ENCODE data around the gene AOPEP. TPM values are rescaled to one million over a fixed set of nuclear protein-coding genes. Genes with fewer than 3 reads are reported as not detected.

The AOPEP gene
- total RNA-seq, 1 experiment from 2014 or later, result 89.5 TPM

DNA sequence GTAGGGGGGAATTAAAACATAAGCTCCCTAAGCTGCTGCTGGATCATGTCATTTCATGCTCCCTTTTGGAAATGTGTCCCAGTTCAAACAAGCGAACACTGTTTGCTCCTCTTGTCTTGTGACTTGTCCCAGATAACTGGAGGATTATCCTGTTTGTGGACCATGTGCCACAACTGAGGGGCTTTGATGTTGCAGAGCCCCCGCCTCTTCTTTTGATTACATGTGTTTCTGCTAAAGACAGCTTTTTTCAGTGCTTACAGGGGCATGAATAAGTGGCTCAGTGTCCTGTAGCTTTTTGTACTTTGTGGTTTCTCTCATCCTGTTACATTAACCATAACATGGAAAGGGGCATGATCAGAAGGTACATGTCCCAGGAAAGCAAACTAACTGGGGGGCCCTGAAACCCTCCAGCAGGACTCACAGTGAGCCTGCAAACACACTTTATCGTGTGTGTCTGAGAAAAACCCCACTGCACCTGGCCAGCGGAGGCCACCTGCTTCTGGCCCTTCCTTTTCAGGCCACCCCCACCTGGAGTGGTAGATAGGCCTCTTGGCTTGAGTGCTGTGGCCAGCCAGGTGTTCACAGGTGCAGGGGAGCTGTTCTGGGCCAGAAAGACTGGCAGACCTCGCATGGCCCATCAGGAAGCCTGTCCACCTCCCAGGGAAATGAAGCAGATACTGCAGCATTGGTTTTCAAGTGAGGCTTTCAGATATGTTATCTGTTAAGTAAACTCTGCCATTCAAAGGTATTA lies 305.4 kb downstream of the AOPEP start:
- no peak overlapping the region for H3K27ac Mint-ChIP-seq (ENCODE audit: unreplicated experiment)
- H3K4me3 Mint-ChIP-seq (ENCODE audit: low read depth, unreplicated experiment), result no peak overlapping the region
- CTCF ChIA-PET, result interaction anchor here (1.2 kb wide), 1 partner anchor 13 kb away, joined by 3 read pairs; no protein-coding TSS in a partner anchor
- peaks cover 57% of the 10 kb centered on the region for H3K4me1 Mint-ChIP-seq (ENCODE audit: low read depth, unreplicated experiment)
- no peaks in the 10 kb centered on the region for H3K9me3 Mint-ChIP-seq (ENCODE audit: low read depth, unreplicated experiment)
- no peaks in the 10 kb centered on the region for H3K27me3 Mint-ChIP-seq (ENCODE audit: unreplicated experiment)
- H3K36me3 Mint-ChIP-seq (ENCODE audit: insufficient read depth, unreplicated experiment), result peaks cover 8% of the 10 kb centered on the region
- TF ChIP-seq, protein P1, sequence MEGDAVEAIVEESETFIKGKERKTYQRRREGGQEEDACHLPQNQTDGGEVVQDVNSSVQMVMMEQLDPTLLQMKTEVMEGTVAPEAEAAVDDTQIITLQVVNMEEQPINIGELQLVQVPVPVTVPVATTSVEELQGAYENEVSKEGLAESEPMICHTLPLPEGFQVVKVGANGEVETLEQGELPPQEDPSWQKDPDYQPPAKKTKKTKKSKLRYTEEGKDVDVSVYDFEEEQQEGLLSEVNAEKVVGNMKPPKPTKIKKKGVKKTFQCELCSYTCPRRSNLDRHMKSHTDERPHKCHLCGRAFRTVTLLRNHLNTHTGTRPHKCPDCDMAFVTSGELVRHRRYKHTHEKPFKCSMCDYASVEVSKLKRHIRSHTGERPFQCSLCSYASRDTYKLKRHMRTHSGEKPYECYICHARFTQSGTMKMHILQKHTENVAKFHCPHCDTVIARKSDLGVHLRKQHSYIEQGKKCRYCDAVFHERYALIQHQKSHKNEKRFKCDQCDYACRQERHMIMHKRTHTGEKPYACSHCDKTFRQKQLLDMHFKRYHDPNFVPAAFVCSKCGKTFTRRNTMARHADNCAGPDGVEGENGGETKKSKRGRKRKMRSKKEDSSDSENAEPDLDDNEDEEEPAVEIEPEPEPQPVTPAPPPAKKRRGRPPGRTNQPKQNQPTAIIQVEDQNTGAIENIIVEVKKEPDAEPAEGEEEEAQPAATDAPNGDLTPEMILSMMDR (IDR thresholded peaks at IDR 0.05; ENCODE audit: unreplicated experiment), result no peak
- no TSS peak for BruUV-seq (replicated peaks)
- intact Hi-C loops (cut with micrococcal nuclease; ENCODE audit: unreplicated experiment), result no loop called here
- DNase-seq, result no peak

- Mint-ChIP-seq H3K4me3 (ENCODE audit: low read depth, unreplicated experiment) (no peak overlapping the region), H3K27ac (ENCODE audit: unreplicated experiment) (no peak overlapping the region), H3K4me1 (ENCODE audit: low read depth, unreplicated experiment) (peaks cover 59% of the 10 kb centered on the region), H3K36me3 (ENCODE audit: insufficient read depth, unreplicated experiment) (peaks cover 8% of the 10 kb centered on the region), H3K9me3 (ENCODE audit: low read depth, unreplicated experiment) (no peaks in the 10 kb centered on the region), H3K27me3 (ENCODE audit: unreplicated experiment) (no peaks in the 10 kb centered on the region)
- CTCF ChIA-PET, result interaction anchor here (1.2 kb wide), 1 partner anchor 12 kb away, joined by 3 read pairs; no protein-coding TSS in a partner anchor
- BruUV-seq (replicated peaks), result no TSS peak
- intact Hi-C loops (cut with micrococcal nuclease; ENCODE audit: unreplicated experiment), result no loop called here
- no peak for DNase-seq
- TF ChIP-seq, protein P1 (IDR thresholded peaks at IDR 0.05; ENCODE audit: unreplicated experiment), result no peak
Measured at GRCh38 chr9:95032580-95033341, 306.3 kb downstream of the AOPEP start.

- Mint-ChIP-seq H3K27ac (ENCODE audit: unreplicated experiment) (no peak overlapping the region), H3K36me3 (ENCODE audit: insufficient read depth, unreplicated experiment) (peaks cover 9% of the 10 kb centered on the region), H3K27me3 (ENCODE audit: unreplicated experiment) (no peaks in the 10 kb centered on the region), H3K4me1 (ENCODE audit: low read depth, unreplicated experiment) (peaks cover 46% of the 10 kb centered on the region), H3K9me3 (ENCODE audit: low read depth, unreplicated experiment) (no peaks in the 10 kb centered on the region), H3K4me3 (ENCODE audit: low read depth, unreplicated experiment) (no peak overlapping the region)
- TF ChIP-seq, protein P1 (IDR thresholded peaks at IDR 0.05; ENCODE audit: unreplicated experiment), result no peak
- intact Hi-C loops (cut with micrococcal nuclease; ENCODE audit: unreplicated experiment), result no loop called here
- no peak for DNase-seq
- CTCF ChIA-PET, result no interaction called here
- BruUV-seq (replicated peaks), result no TSS peak
Measured at GRCh38 chr9:95035846-95036245, 309.3 kb downstream of the AOPEP start.

DNA sequence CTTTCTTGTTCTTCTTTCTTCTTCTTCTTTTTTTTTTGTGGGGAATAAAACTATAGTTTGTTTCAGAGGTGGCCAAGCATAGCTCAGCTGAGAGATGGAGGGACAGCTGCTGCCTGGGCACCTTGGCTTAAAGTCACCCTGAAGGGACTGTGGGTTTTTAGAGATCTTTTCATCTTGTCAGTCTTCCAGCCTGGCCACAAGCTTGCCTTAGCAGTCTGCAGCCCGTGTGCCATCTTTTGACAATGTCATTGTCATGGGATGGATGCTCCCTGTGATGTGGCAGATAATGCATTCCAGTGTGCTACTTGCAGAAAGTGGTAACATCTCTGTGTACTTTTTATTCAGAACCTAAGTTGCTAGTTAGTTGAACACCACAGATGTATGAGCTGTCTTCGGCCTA lies 310.2 kb downstream of the AOPEP start:
- CTCF ChIA-PET, result interaction anchor here (0.6 to 0.7 kb wide), 2 partner anchors 11 to 525 kb away, joined by 3 read pairs; no protein-coding TSS in a partner anchor
- peaks cover 46% of the 10 kb centered on the region for H3K4me1 Mint-ChIP-seq (ENCODE audit: low read depth, unreplicated experiment)
- intact Hi-C loops (cut with micrococcal nuclease; ENCODE audit: unreplicated experiment), result no loop called here
- no peak overlapping the region for H3K4me3 Mint-ChIP-seq (ENCODE audit: low read depth, unreplicated experiment)
- DNase-seq, result no peak
- H3K27me3 Mint-ChIP-seq (ENCODE audit: unreplicated experiment), result no peaks in the 10 kb centered on the region
- TF ChIP-seq, protein P1 (IDR thresholded peaks at IDR 0.05; ENCODE audit: unreplicated experiment), result no peak
- H3K9me3 Mint-ChIP-seq (ENCODE audit: low read depth, unreplicated experiment), result no peaks in the 10 kb centered on the region
- no TSS peak for BruUV-seq (replicated peaks)
- no peak overlapping the region for H3K27ac Mint-ChIP-seq (ENCODE audit: unreplicated experiment)
- H3K36me3 Mint-ChIP-seq (ENCODE audit: insufficient read depth, unreplicated experiment), result peaks cover 14% of the 10 kb centered on the region
